Measurements from ENCODE around the gene TGM5. TPM values are rescaled to one million over a fixed set of nuclear protein-coding genes. Genes with fewer than 3 reads are reported as not detected.

The TGM5 gene
- total RNA-seq, 1 experiment from 2014 or later: not detected

GRCh38 chr15:43312378-43312777 is 45.6 kb upstream of the TGM5 start (continued):
- TF ChIP-seq REST (IDR thresholded peaks at IDR 0.05; ENCODE audit: low read depth) (no peak), SIN3A (IDR thresholded peaks at IDR 0.05; ENCODE audit: low read depth) (no peak), TCF7L2 (IDR thresholded peaks at IDR 0.05; ENCODE audit: borderline replicate concordance, extremely low read depth, insufficient read depth, insufficient read length) (no peak)

- RAD21 ChIA-PET (ENCODE audit: low non-redundant PET in 1 of 2, low total read pairs in 2 of 2, uncharacterized antibody in 2 of 2, unreplicated experiment in 2 of 2): no interaction called here
- intact Hi-C loops (cut with micrococcal nuclease): no loop called here
- CTCF ChIA-PET: interaction anchor here (1.2 kb wide), 1 partner anchor 17 kb away, joined by 3 read pairs; no protein-coding TSS in a partner anchor
- H2AFZ ChIP-seq (ENCODE audit: low read depth, low read length, poor library complexity, severe bottlenecking): no peak within 1 kb of the TSS
- H3K9ac ChIP-seq (ENCODE audit: low read length): no peak within 1 kb of the TSS
- H3K9me2 ChIP-seq (ENCODE audit: insufficient read depth): no peaks in the 10 kb centered on the region
- no peaks in the 10 kb centered on the region for H4K20me1 ChIP-seq (ENCODE audit: insufficient read depth)
- ATAC-seq (no peak), DNase-seq (ENCODE audit: low read depth, low spot score) (no peak)
- no peak within 1 kb of the TSS for H3K4me2 ChIP-seq (ENCODE audit: low read length)
- no peak within 1 kb of the TSS for H3K27ac ChIP-seq (ENCODE audit: low read depth, low read length)
- peaks cover 0 to 3% of the 10 kb centered on the region in 2 experiments; a peak in 2 of 4 replicates for H3K4me1 ChIP-seq (ENCODE audit: control insufficient read depth in 1 of 2, insufficient read depth in 2 of 2, low read length in 2 of 2)
- POLR2A ChIA-PET: no interaction called here
- H3K4me3 ChIP-seq (replicated peaks in 1 of 2; ENCODE audit: low read depth in 1 of 2, low read length in 2 of 2): no peak within 1 kb of the TSS
- no peaks in the 10 kb centered on the region for H3K79me2 ChIP-seq (ENCODE audit: insufficient read depth, low read length)
- peaks cover 9% of the 10 kb centered on the region; the same call in 1 of the 2 replicates for H3K27me3 ChIP-seq (ENCODE audit: insufficient read depth, low read length)
- no peaks in the 10 kb centered on the region for H3K9me3 ChIP-seq (ENCODE audit: control insufficient read depth in 1 of 2, insufficient read depth in 1 of 2, low read depth in 1 of 2, low read length in 2 of 2)
- no peaks in the 10 kb centered on the region for H3K36me3 ChIP-seq (ENCODE audit: control insufficient read depth in 1 of 2, insufficient read depth in 2 of 2, low read length in 2 of 2)
- no TSS peak for BruUV-seq (replicated peaks)
- TF ChIP-seq RAD21 (IDR thresholded peaks at IDR 0.05; ENCODE audit: low read depth) (no peak), CBX3 (IDR thresholded peaks at IDR 0.05; ENCODE audit: low read depth) (no peak), MAX (IDR thresholded peaks at IDR 0.05) (no peak), ATF3 (IDR thresholded peaks at IDR 0.05) (no peak), JUND (IDR thresholded peaks at IDR 0.05) (no peak), SIN3A (IDR thresholded peaks at IDR 0.05; ENCODE audit: low read depth) (no peak), TCF7L2 (IDR thresholded peaks at IDR 0.05; ENCODE audit: borderline replicate concordance, extremely low read depth, insufficient read depth, insufficient read length) (no peak), POLR2A (IDR thresholded peaks at IDR 0.05; ENCODE audit: borderline replicate concordance, extremely low read depth, insufficient read depth, insufficient read length) (no peak), POLR2AphosphoS5 (IDR thresholded peaks at IDR 0.05; ENCODE audit: low read depth, low read length) (no peak), EZH2phosphoT487 (IDR thresholded peaks at IDR 0.05; ENCODE audit: borderline replicate concordance) (no peak), REST (IDR thresholded peaks at IDR 0.05; ENCODE audit: low read depth) (no peak), CTCF (IDR thresholded peaks at IDR 0.05 in 2 of 3, conservative IDR thresholded peaks at IDR 0.05 in 1 of 3; ENCODE audit: borderline replicate concordance in 1 of 3, insufficient read depth in 1 of 3, low read depth in 2 of 3, low read length in 2 of 3) (no peak), ZFX (IDR thresholded peaks at IDR 0.05) (no peak), SP1 (IDR thresholded peaks at IDR 0.05; ENCODE audit: low read depth) (no peak), EGR1 (IDR thresholded peaks at IDR 0.05; ENCODE audit: low read depth) (no peak)
Measured at GRCh38 chr15:43302205-43302817, 35.6 kb upstream of the TGM5 start, which contains the start of gene TGM7. Gene TGM7, minus strand, starts transcription at chr15:43302255.
